Forelimb muscle (tissue), 1 donor: ENCODE data around the gene GLP2R. TPM values are rescaled to one million over a fixed set of nuclear protein-coding genes. Genes with fewer than 3 reads are reported as not detected.
"Not testable (repeated sequence)": the region's sequence is repeated elsewhere in the genome, so short reads cannot be mapped to it uniquely, and the experiment has no call there.

Experiments used
- DNase-seq: peaks from one replicate; pipeline ENCODE4 v3.0.0-alpha.2; 2013; ENCODE audit warnings: low read depth
- polyA plus RNA-seq: library from polyadenylated mRNA; unstranded; fragments of 120-200 nt; gene quantifications from one replicate; pipeline ENCODE4 v1.2.1, GENCODE V29; 2013; ENCODE audit not compliant: insufficient read length

GLP2R gene
- not detected for polyA plus RNA-seq

GRCh38 chr17:9825641-9826150 is at the start of gene GLP2R:
Gene GLP2R (plus strand): TSS chr17:9825924. CDS start chr17:9826064, 140 bp downstream.
- no peak for DNase-seq

- no peak for DNase-seq
These were observed 48.8 kb upstream of the GLP2R start for GRCh38 chr17:9776911-9777310.

- no peak for DNase-seq
These were observed 45.2 kb upstream of the GLP2R start for GRCh38 chr17:9780552-9780951.

- DNase-seq, result no peak
These were observed 42.7 kb upstream of the GLP2R start for GRCh38 chr17:9783050-9783449.

- DNase-seq, result not testable (repeated sequence)
These were observed 42.3 kb upstream of the GLP2R start for GRCh38 chr17:9783465-9783864.

GRCh38 chr17:9784544-9784943 is 41.2 kb upstream of the GLP2R start:
- DNase-seq, result no peak

- DNase-seq, result no peak
These were observed 37.1 kb upstream of the GLP2R start for GRCh38 chr17:9788601-9789000.

GRCh38 chr17:9790316-9790715 is 35.4 kb upstream of the GLP2R start:
- no peak for DNase-seq

GRCh38 chr17:9790889-9791876 is 34.5 kb upstream of the GLP2R start, which contains the start of gene DHRS7C:
Gene DHRS7C (minus strand): TSS chr17:9791592. CDS start chr17:9791284, 308 bp downstream.
- peak; percentile 20 for DNase-seq

GRCh38 chr17:9792181-9792840 is 33.4 kb upstream of the GLP2R start:
- no peak for DNase-seq

- DNase-seq, result no peak
These were observed 27.7 kb upstream of the GLP2R start for GRCh38 chr17:9798008-9798407.

GRCh38 chr17:9798724-9799123 is 27.0 kb upstream of the GLP2R start:
- DNase-seq, result no peak

GRCh38 chr17:9801505-9801904 is 24.2 kb upstream of the GLP2R start:
- no peak for DNase-seq

- DNase-seq, result no peak
These were observed 23.4 kb upstream of the GLP2R start for GRCh38 chr17:9802294-9802693.

- no peak for DNase-seq
These were observed 23.0 kb upstream of the GLP2R start for GRCh38 chr17:9802697-9803096.

- DNase-seq, result no peak
These were observed 20.0 kb upstream of the GLP2R start for GRCh38 chr17:9805769-9806168.

- DNase-seq, result no peak
These were observed 19.0 kb upstream of the GLP2R start for GRCh38 chr17:9806699-9807098.

GRCh38 chr17:9809409-9809808 is 16.3 kb upstream of the GLP2R start:
- DNase-seq, result no peak

GRCh38 chr17:9810100-9810949 is 15.4 kb upstream of the GLP2R start:
- no peak for DNase-seq

- no peak for DNase-seq
These were observed 14.6 kb upstream of the GLP2R start for GRCh38 chr17:9811086-9811485.

GRCh38 chr17:9811537-9811936 is 14.2 kb upstream of the GLP2R start:
- no peak for DNase-seq

GRCh38 chr17:9813166-9813565 is 12.6 kb upstream of the GLP2R start:
- DNase-seq, result no peak
